Liver (tissue), 9 donors: ENCODE data around the gene RASL12. TPM values are rescaled to one million over a fixed set of nuclear protein-coding genes. Genes with fewer than 3 reads are reported as not detected.

Experiments used
- DNase-seq: peaks from one replicate; pipeline ENCODE4 v3.0.0-alpha.2; 2017; ENCODE audit warnings: low spot score
- H3K27ac ChIP-seq, 2 donors: one replicate each; pipeline ENCODE4 v1.7.0; 2013; ENCODE audit warnings: inconsistent platforms in 2 of 2, low read length in 2 of 2, control low read depth in 1 of 2, low read depth in 1 of 2, mild to moderate bottlenecking in 1 of 2
- H3K27me3 ChIP-seq, 4 donors: one replicate each; pipeline versions ENCODE4 v1.6.1 to v1.7.0; 2013; ENCODE audit warnings: low read length in 3 of 4, inconsistent platforms in 1 of 4, mild to moderate bottlenecking in 1 of 4, moderate library complexity in 1 of 4; ENCODE audit not compliant: control insufficient read depth in 4 of 4, insufficient read depth in 4 of 4
- H3K36me3 ChIP-seq, 4 donors: one replicate each; pipeline versions ENCODE4 v1.6.1 to v1.7.0; 2013; ENCODE audit warnings: low read length in 3 of 4, mild to moderate bottlenecking in 3 of 4, low read depth in 1 of 4, moderate library complexity in 1 of 4; ENCODE audit not compliant: control insufficient read depth in 4 of 4, insufficient read depth in 3 of 4
- H3K4me1 ChIP-seq, 4 donors: one replicate each; pipeline versions ENCODE4 v1.6.1 to v1.7.0; 2013; ENCODE audit warnings: low read length in 3 of 4, mild to moderate bottlenecking in 3 of 4, moderate library complexity in 1 of 4; ENCODE audit not compliant: control insufficient read depth in 4 of 4, insufficient read depth in 4 of 4
- H3K4me3 ChIP-seq, 3 donors: one replicate each; pipeline versions ENCODE4 v1.6.1 to v1.7.0; 2013; ENCODE audit warnings: low read length in 3 of 3, control low read depth in 1 of 3, low read depth in 1 of 3, mild to moderate bottlenecking in 1 of 3
- H3K9ac ChIP-seq, 2 donors: one replicate each; pipeline ENCODE4 v1.7.0; 2013; ENCODE audit warnings: low read length in 2 of 2, mild to moderate bottlenecking in 2 of 2, moderate library complexity in 2 of 2, control low read depth in 1 of 2, low read depth in 1 of 2
- H3K9me3 ChIP-seq, 4 donors: one replicate each; pipeline versions ENCODE4 v1.6.1 to v1.7.0; 2013; ENCODE audit warnings: low read length in 3 of 4; ENCODE audit not compliant: control insufficient read depth in 4 of 4
- ATF3 ChIP-seq: IDR thresholded peaks from 2 replicates; pipeline ENCODE4 v1.6.1; 2016; ENCODE audit warnings: antibody characterized with exemption
- FOXA1 ChIP-seq: IDR thresholded peaks from 2 replicates; pipeline ENCODE4 v1.6.1; 2016; ENCODE audit warnings: antibody characterized with exemption
- FOXA2 ChIP-seq: IDR thresholded peaks from 2 replicates; pipeline ENCODE4 v1.6.1; 2016; ENCODE audit warnings: antibody characterized with exemption
- GABPA ChIP-seq, 2 donors: IDR thresholded peaks in 1 of 2; conservative IDR thresholded peaks in 1 of 2; 2 replicates each; pipeline ENCODE4 v1.6.1; 2016; ENCODE audit warnings: antibody characterized with exemption in 2 of 2, mild to moderate bottlenecking in 1 of 2, moderate library complexity in 1 of 2
- JUND ChIP-seq, 2 donors: IDR thresholded peaks; 2 replicates each; pipeline ENCODE4 v1.6.1; 2016; ENCODE audit warnings: antibody characterized with exemption in 2 of 2
- NR2F2 ChIP-seq: IDR thresholded peaks from 2 replicates; pipeline ENCODE4 v1.6.1; 2016; ENCODE audit warnings: antibody characterized with exemption
- RXRA ChIP-seq, 2 donors: IDR thresholded peaks; 2 replicates each; pipeline ENCODE4 v1.6.1; 2017 to 2018; ENCODE audit warnings: antibody characterized with exemption in 2 of 2, mild to moderate bottlenecking in 1 of 2
- TAF1 ChIP-seq: conservative IDR thresholded peaks from 2 replicates; pipeline ENCODE4 v1.6.1; 2016; ENCODE audit warnings: antibody characterized with exemption, mild to moderate bottlenecking
- YY1 ChIP-seq: IDR thresholded peaks from 2 replicates; pipeline ENCODE4 v1.6.1; 2016; ENCODE audit warnings: antibody characterized with exemption, mild to moderate bottlenecking
- WGBS: extraction: QIAGEN DNeasy Blood & Tissue Kit; methylation state at CpG from one replicate; pipeline ENCODE4 v1.1.7; 2013; 5-methylcytosine and 5-hydroxymethylcytosine counted together
- polyA plus RNA-seq, 2 donors: library from polyadenylated mRNA; stranded (reverse) in 1 of 2; unstranded in 1 of 2; fragments of 200-250 nt in 1 of 2; fragments of >200 nt in 1 of 2; fragmentation: Nextera tagmentation in 1 of 2; extraction: Ambion mirVana in 1 of 2; gene quantifications; one replicate each; pipeline versions ENCODE4 v1.2.1 to v1.2.3, GENCODE V29; 2013 to 2015
- total RNA-seq, 2 donors: library from RNA; depleted of rRNA; stranded (reverse); fragments of >200 nt; gene quantifications; one replicate each; pipeline ENCODE4 v1.2.3, GENCODE V29; 2014
- TF ChIP-seq, protein P1 (sequence below): fragments of 150-350 bp; IDR thresholded peaks from 2 replicates; pipeline ENCODE4 v1.5.1; 2017; ENCODE audit warnings: improper control_type of control experiment, low read depth, low read length; ENCODE audit not compliant: missing input control
- TF ChIP-seq, protein P2 (sequence below): IDR thresholded peaks from 2 replicates; pipeline ENCODE4 v1.6.1; 2016; ENCODE audit warnings: antibody characterized with exemption, mild to moderate bottlenecking
- TF ChIP-seq, protein P3 (sequence below): IDR thresholded peaks from 2 replicates; pipeline ENCODE4 v1.6.1; 2016; ENCODE audit warnings: antibody characterized with exemption
- TF ChIP-seq, protein P4 (sequence below): IDR thresholded peaks from 2 replicates; pipeline ENCODE4 v1.6.1; 2016; ENCODE audit warnings: antibody characterized with exemption
- donor health status: healthy.
- donor health status: healthy.
- donor health status: healthy.
- donor health status: healthy.
- donor health status: healthy.

RASL12 gene
- total and polyA plus RNA-seq, 4 donors, result 0.50 to 0.92 (median 0.63) TPM

DNA sequence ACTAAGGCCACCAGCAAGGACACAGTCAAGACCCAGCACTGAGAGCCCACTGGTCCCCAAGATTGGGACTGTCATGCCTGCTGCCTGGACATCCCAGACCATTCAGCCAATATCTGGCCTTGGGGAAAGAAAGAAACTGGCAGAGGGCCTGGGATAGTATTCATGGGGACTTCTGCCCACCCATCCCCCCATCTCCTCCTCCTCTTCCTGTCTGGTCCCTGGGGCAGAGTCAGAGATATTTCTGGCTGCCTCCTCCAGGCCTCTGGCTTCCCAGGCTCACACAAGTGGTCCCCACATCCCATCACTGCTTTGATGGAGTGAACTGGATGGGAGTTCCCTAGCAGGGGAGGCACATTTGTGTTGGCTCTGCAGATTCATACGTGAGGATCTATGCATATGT lies 4.2 kb upstream of the RASL12 start:
- Histone ChIP-seq H3K36me3 (no peaks in the 10 kb centered on the region), H3K4me3 (no peak overlapping the region), H3K4me1 (peaks cover 0 to 2% (median 0%) of the 10 kb centered on the region in 4 donors), H3K27ac (no peak overlapping the region), H3K27me3 (no peaks in the 10 kb centered on the region), H3K9ac (no peak overlapping the region), H3K9me3 (no peaks in the 10 kb centered on the region)
- TF ChIP-seq, protein P1, sequence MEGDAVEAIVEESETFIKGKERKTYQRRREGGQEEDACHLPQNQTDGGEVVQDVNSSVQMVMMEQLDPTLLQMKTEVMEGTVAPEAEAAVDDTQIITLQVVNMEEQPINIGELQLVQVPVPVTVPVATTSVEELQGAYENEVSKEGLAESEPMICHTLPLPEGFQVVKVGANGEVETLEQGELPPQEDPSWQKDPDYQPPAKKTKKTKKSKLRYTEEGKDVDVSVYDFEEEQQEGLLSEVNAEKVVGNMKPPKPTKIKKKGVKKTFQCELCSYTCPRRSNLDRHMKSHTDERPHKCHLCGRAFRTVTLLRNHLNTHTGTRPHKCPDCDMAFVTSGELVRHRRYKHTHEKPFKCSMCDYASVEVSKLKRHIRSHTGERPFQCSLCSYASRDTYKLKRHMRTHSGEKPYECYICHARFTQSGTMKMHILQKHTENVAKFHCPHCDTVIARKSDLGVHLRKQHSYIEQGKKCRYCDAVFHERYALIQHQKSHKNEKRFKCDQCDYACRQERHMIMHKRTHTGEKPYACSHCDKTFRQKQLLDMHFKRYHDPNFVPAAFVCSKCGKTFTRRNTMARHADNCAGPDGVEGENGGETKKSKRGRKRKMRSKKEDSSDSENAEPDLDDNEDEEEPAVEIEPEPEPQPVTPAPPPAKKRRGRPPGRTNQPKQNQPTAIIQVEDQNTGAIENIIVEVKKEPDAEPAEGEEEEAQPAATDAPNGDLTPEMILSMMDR, result no peak
- no peak for TF ChIP-seq YY1
- TF ChIP-seq NR2F2, result no peak
- TF ChIP-seq FOXA2, result no peak
- TF ChIP-seq, protein P2, sequence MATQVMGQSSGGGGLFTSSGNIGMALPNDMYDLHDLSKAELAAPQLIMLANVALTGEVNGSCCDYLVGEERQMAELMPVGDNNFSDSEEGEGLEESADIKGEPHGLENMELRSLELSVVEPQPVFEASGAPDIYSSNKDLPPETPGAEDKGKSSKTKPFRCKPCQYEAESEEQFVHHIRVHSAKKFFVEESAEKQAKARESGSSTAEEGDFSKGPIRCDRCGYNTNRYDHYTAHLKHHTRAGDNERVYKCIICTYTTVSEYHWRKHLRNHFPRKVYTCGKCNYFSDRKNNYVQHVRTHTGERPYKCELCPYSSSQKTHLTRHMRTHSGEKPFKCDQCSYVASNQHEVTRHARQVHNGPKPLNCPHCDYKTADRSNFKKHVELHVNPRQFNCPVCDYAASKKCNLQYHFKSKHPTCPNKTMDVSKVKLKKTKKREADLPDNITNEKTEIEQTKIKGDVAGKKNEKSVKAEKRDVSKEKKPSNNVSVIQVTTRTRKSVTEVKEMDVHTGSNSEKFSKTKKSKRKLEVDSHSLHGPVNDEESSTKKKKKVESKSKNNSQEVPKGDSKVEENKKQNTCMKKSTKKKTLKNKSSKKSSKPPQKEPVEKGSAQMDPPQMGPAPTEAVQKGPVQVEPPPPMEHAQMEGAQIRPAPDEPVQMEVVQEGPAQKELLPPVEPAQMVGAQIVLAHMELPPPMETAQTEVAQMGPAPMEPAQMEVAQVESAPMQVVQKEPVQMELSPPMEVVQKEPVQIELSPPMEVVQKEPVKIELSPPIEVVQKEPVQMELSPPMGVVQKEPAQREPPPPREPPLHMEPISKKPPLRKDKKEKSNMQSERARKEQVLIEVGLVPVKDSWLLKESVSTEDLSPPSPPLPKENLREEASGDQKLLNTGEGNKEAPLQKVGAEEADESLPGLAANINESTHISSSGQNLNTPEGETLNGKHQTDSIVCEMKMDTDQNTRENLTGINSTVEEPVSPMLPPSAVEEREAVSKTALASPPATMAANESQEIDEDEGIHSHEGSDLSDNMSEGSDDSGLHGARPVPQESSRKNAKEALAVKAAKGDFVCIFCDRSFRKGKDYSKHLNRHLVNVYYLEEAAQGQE, result no peak
- TF ChIP-seq, protein P3, sequence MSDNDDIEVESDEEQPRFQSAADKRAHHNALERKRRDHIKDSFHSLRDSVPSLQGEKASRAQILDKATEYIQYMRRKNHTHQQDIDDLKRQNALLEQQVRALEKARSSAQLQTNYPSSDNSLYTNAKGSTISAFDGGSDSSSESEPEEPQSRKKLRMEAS, result no peak
- TF ChIP-seq GABPA (IDR thresholded peaks at IDR 0.05 in 1 of 2, conservative IDR thresholded peaks at IDR 0.05 in 1 of 2), result no peak
- no peak for TF ChIP-seq FOXA1
- TF ChIP-seq, protein P4, sequence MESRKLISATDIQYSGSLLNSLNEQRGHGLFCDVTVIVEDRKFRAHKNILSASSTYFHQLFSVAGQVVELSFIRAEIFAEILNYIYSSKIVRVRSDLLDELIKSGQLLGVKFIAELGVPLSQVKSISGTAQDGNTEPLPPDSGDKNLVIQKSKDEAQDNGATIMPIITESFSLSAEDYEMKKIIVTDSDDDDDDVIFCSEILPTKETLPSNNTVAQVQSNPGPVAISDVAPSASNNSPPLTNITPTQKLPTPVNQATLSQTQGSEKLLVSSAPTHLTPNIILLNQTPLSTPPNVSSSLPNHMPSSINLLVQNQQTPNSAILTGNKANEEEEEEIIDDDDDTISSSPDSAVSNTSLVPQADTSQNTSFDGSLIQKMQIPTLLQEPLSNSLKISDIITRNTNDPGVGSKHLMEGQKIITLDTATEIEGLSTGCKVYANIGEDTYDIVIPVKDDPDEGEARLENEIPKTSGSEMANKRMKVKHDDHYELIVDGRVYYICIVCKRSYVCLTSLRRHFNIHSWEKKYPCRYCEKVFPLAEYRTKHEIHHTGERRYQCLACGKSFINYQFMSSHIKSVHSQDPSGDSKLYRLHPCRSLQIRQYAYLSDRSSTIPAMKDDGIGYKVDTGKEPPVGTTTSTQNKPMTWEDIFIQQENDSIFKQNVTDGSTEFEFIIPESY, result no peak
- no peak for TF ChIP-seq ATF3
- no peak for TF ChIP-seq RXRA (IDR thresholded peaks at IDR 0.05)
- TF ChIP-seq TAF1, result no peak
- no peak for TF ChIP-seq JUND (IDR thresholded peaks at IDR 0.05)
- 78% methylated on average over 1 of the region's 1 CpG for WGBS
- DNase-seq, result no peak

DNA sequence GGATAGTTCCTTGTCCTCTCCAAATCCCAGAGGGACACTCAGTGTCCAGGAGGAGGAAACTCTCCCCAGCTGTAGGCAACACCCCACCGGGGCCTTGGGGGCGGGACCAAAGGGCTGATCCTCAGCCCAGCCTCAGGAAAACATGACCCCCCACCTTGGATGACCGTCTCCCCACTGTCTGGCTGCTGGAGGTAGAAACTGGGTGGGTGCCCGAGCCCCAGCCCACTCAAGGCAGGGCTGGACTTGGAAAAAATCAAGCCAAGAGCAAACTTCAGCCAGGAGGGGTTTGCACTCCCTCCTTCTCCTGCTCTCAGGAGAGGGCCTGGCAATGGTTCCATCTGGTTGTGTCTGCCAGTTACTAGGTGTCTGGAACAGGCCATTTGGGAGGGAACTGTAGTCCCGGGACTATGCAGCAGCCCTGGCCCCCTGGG lies 3.6 kb upstream of the RASL12 start:
- WGBS, result 86% methylated on average over 5 of the region's 5 CpGs
- Histone ChIP-seq H3K9ac (no peak overlapping the region), H3K4me1 (peaks cover 0 to 2% (median 0%) of the 10 kb centered on the region in 4 donors), H3K27ac (no peak overlapping the region), H3K27me3 (no peaks in the 10 kb centered on the region), H3K9me3 (no peaks in the 10 kb centered on the region), H3K4me3 (no peak overlapping the region), H3K36me3 (no peaks in the 10 kb centered on the region)
- no peak for DNase-seq
- TF ChIP-seq RXRA (IDR thresholded peaks at IDR 0.05) (no peak), GABPA (IDR thresholded peaks at IDR 0.05 in 1 of 2, conservative IDR thresholded peaks at IDR 0.05 in 1 of 2) (no peak)
